ENCODE data around the gene SEMA4B. TPM values are rescaled to one million over a fixed set of nuclear protein-coding genes. Genes with fewer than 3 reads are reported as not detected.
A peak's percentile ranks its signal among the peaks of the same experiment; 100 is the strongest.

The SEMA4B gene
- total and polyA plus RNA-seq, 9 of the 15 experiments (the other 6 are each of a cell fraction or from before 2014, with no cell fraction given): 1.3 to 33.6 (median 11.0) TPM

DNA sequence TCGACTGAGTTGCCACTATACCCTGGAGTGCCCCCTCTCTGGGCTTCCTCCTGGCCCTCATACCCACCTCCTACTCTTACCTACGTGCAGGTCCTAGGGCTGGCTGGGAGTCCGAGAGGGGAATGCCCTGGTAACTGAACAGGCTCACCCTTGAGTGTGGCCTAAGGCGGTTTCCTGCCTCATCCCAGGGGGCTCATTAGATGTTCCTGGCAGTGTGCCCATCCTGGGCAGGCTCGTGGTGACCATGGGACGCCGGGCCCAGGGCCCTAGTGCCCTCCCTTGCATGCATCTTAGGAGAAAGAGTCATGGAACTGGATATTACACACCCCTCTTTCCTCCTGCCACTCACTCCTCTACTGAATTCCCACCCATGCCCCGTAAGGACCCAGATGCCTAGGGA, 2.8 kb downstream of the SEMA4B start:
- Histone ChIP-seq H3K9me1 (ENCODE audit: control insufficient read depth, insufficient read depth, low read length) (no peaks in the 10 kb centered on the region), H3K4me1 (replicated peaks in 1 of 2; ENCODE audit: control insufficient read depth in 2 of 2, insufficient read depth in 2 of 2, low read length in 2 of 2) (peaks cover 18 to 26% of the 10 kb centered on the region in 2 experiments; a peak in 4 of 5 replicates), H3K9me3 (replicated peaks; ENCODE audit: control insufficient read depth, insufficient read depth, low read depth, low read length) (no peaks in the 10 kb centered on the region), H4K20me1 (replicated peaks; ENCODE audit: control insufficient read depth, insufficient read depth, low read length) (0 out of 2 replicates have a peak, but pooled peaks cover 12% of the 10 kb centered on the region), H2AFZ (ENCODE audit: low read depth, low read length) (no peak overlapping the region), H3K36me3 (ENCODE audit: control insufficient read depth, insufficient read depth, low read length) (peaks cover 61% of the 10 kb centered on the region; the same call in 2 of the 3 replicates), H3K79me2 (ENCODE audit: control insufficient read depth, insufficient read depth, low read length) (peaks cover 81% of the 10 kb centered on the region), H3K27me3 (ENCODE audit: control insufficient read depth in 2 of 2, insufficient read depth in 2 of 2, low read length in 2 of 2) (no peaks in the 10 kb centered on the region), H3K4me3 (no peak overlapping the region), H3K27ac (ENCODE audit: extremely low read depth, low read depth, low read length) (no peak overlapping the region), H3K9ac (ENCODE audit: insufficient read depth in 1 of 2, low read depth in 2 of 2, low read length in 2 of 2) (no peak overlapping the region), H3K4me2 (ENCODE audit: insufficient read depth, low read length) (no peak overlapping the region)
- FAIRE-seq (no peak), DNase-seq (ENCODE audit: extremely low read depth in 1 of 4, low spot score in 3 of 4) (no peak), ATAC-seq (no peak)
- intact Hi-C loops (cut with micrococcal nuclease): no loop called here
- ChIA-PET CTCF (ENCODE audit: low intra/inter-chr PET ratio) (no interaction called here), POLR2A (no interaction called here)
- no peak for TF ChIP-seq PRPF4 (IDR thresholded peaks at IDR 0.05; ENCODE audit: insufficient read depth, low read depth, low read length, poor library complexity, severe bottlenecking)
- TF ChIP-seq POLR3A (IDR thresholded peaks at IDR 0.05; ENCODE audit: borderline replicate concordance, extremely low read depth, insufficient read depth, insufficient read length): no peak
- TF ChIP-seq NFIC (IDR thresholded peaks at IDR 0.05): peak; percentile 40
- 89% methylated on average over 6 of the region's 8 CpGs for WGBS (ENCODE audit: insufficient coverage, low coverage, missing lambda C conversion rate)
- in situ Hi-C loops (cut with MboI): no loop called here
- BruUV-seq (replicated peaks): no TSS peak

DNA sequence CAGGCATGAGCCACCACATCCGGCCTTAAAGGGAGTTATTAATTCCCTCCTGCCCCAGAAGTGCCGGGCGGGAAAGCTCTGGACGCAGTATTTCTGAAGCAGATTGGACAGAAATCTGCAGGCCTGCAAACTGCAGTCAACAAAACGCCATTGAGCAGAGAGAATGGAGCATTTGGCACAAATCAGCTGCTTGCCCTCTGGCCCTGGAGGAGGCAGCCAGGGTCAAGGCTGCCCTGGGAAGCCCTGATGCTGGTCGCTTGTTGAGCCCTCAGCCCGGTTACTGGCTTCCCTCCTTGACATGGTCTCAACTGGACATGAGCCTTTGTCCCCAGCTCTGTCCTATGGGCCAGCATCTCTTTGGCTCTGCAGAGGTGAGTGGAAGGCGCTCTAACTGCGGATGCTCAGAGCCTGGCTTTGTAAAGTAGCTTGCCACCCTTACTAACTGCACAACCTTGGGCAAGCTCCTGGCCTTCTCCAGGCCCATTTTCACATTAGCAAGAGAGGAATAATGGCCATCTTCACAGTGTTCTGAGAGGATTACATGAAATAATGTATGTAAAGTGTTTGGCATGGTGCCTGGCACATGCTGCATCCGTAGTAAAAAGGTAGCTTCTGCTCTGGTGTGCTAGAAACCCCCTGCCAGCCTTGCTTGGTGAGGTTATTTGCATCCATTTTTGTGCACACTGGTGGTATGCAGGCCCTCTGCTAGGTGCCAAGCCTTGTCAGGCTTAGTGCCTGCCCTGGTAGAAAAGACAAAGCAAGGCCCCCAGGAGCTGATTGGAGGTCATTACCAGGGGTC, 4.1 kb downstream of the SEMA4B start:
- Histone ChIP-seq H4K20me1 (replicated peaks; ENCODE audit: control insufficient read depth, insufficient read depth, low read length) (peaks cover 12% of the 10 kb centered on the region; the same call in 1 of the 2 replicates), H3K9ac (ENCODE audit: insufficient read depth in 1 of 2, low read depth in 2 of 2, low read length in 2 of 2) (peak overlapping the region in 1 of 2 experiments; percentile 56; a peak in 1 of 4 replicates), H3K79me2 (ENCODE audit: control insufficient read depth, insufficient read depth, low read length) (peaks cover 83% of the 10 kb centered on the region), H3K9me3 (replicated peaks; ENCODE audit: control insufficient read depth, insufficient read depth, low read depth, low read length) (no peaks in the 10 kb centered on the region), H3K4me1 (replicated peaks in 1 of 2; ENCODE audit: control insufficient read depth in 2 of 2, insufficient read depth in 2 of 2, low read length in 2 of 2) (peaks cover 11 to 26% of the 10 kb centered on the region in 2 experiments; a peak in 4 of 5 replicates), H3K27ac (ENCODE audit: extremely low read depth, low read depth, low read length) (no peak overlapping the region), H3K9me1 (ENCODE audit: control insufficient read depth, insufficient read depth, low read length) (no peaks in the 10 kb centered on the region), H3K4me2 (ENCODE audit: insufficient read depth, low read length) (no peak overlapping the region), H3K27me3 (ENCODE audit: control insufficient read depth in 2 of 2, insufficient read depth in 2 of 2, low read length in 2 of 2) (no peaks in the 10 kb centered on the region), H3K36me3 (ENCODE audit: control insufficient read depth, insufficient read depth, low read length) (peaks cover 71% of the 10 kb centered on the region; the same call in 2 of the 3 replicates), H2AFZ (ENCODE audit: low read depth, low read length) (no peak overlapping the region), H3K4me3 (no peak overlapping the region)
- intact Hi-C loops (cut with micrococcal nuclease): no loop called here
- DNase-seq (ENCODE audit: extremely low read depth in 1 of 4, low spot score in 3 of 4) (no peak), FAIRE-seq (no peak), ATAC-seq (no peak)
- POLR2A ChIA-PET: interaction anchor here (0.6 to 1.6 kb wide), 4 partner anchors 8 to 62 kb away, joined by 3 to 5 read pairs (median 4); no protein-coding TSS in a partner anchor
- BruUV-seq (replicated peaks): no TSS peak
- in situ Hi-C loops (cut with MboI): no loop called here
- CTCF ChIA-PET (ENCODE audit: low intra/inter-chr PET ratio): no interaction called here
- 85% methylated on average over 10 of the region's 10 CpGs for WGBS (ENCODE audit: insufficient coverage, low coverage, missing lambda C conversion rate)
- no peak for TF ChIP-seq ZNF239 (CRISPR knock-in tag; IDR thresholded peaks at IDR 0.05)
- TF ChIP-seq RAD21 (CRISPR knock-in tag; conservative IDR thresholded peaks at IDR 0.05 in 1 of 2, IDR thresholded peaks at IDR 0.05 in 1 of 2): no peak
